HEK293 (cell line): ENCODE results near the gene AGO1.

Source experiments
- CTCF ChIP-seq: fragments of 450-650 bp; formaldehyde crosslinking; IDR thresholded peaks from 2 replicates; pipeline ENCODE4 v1.5.1; 2016; ENCODE audit warnings: missing biosample characterization, missing genetic modification characterization
- EGR2 ChIP-seq: fragments of 450-650 bp; formaldehyde crosslinking; IDR thresholded peaks from 2 replicates; pipeline ENCODE4 v1.5.1; 2016; ENCODE audit warnings: low read depth, missing biosample characterization, missing genetic modification characterization
- SP2 ChIP-seq: fragments of 450-650 bp; formaldehyde crosslinking; IDR thresholded peaks from 2 replicates; pipeline ENCODE4 v1.5.1; 2016; ENCODE audit warnings: missing biosample characterization, missing genetic modification characterization
- WT1 ChIP-seq: fragments of 450-650 bp; formaldehyde crosslinking; IDR thresholded peaks from 2 replicates; pipeline ENCODE4 v1.5.1; 2016; ENCODE audit warnings: missing biosample characterization, missing genetic modification characterization
- YY1 ChIP-seq: fragments of 450-650 bp; formaldehyde crosslinking; IDR thresholded peaks from 2 replicates; pipeline ENCODE4 v1.5.1; 2018; ENCODE audit warnings: missing biosample characterization, missing genetic modification characterization
- ZNF138 ChIP-seq: fragments of 450-650 bp; formaldehyde crosslinking; IDR thresholded peaks from 2 replicates; pipeline ENCODE4 v1.5.1; 2016; ENCODE audit warnings: missing biosample characterization, missing genetic modification characterization, borderline replicate concordance
- ZNF76 ChIP-seq: fragments of 450-650 bp; formaldehyde crosslinking; IDR thresholded peaks from 2 replicates; pipeline ENCODE4; 2016; ENCODE audit warnings: low read depth, missing biosample characterization, missing genetic modification characterization, borderline replicate concordance
- TF ChIP-seq, protein P1 (sequence below): fragments of 450-650 bp; formaldehyde crosslinking; IDR thresholded peaks from 2 replicates; pipeline ENCODE4 v1.5.1; 2017; ENCODE audit warnings: missing biosample characterization, missing genetic modification characterization

DNA sequence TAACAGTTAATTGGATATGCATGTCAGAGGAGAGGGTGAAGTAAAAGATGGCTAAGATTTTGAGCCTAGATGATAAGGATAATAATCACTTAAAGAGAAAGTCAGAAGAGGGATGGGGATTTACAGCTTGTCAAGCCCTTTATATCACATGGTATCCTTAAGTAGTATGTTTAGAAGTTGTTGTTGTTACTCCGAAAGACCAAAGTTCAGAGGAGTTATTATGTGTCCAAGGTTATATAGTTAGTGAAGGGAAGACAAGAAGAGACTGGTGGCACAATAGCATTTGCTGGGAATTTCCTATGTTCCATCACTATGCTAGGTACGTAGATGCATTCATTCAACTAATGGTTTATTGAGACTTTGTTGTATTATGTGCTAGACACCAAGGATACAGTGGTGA is 30.8 kb upstream of the AGO1 start:
- no peak for TF ChIP-seq ZNF76
- no peak for TF ChIP-seq CTCF
- TF ChIP-seq YY1 (tag by site-specific recombination) = no peak
- TF ChIP-seq, protein P1, sequence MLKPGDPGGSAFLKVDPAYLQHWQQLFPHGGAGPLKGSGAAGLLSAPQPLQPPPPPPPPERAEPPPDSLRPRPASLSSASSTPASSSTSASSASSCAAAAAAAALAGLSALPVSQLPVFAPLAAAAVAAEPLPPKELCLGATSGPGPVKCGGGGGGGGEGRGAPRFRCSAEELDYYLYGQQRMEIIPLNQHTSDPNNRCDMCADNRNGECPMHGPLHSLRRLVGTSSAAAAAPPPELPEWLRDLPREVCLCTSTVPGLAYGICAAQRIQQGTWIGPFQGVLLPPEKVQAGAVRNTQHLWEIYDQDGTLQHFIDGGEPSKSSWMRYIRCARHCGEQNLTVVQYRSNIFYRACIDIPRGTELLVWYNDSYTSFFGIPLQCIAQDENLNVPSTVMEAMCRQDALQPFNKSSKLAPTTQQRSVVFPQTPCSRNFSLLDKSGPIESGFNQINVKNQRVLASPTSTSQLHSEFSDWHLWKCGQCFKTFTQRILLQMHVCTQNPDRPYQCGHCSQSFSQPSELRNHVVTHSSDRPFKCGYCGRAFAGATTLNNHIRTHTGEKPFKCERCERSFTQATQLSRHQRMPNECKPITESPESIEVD (tag by site-specific recombination) = no peak
- no peak for TF ChIP-seq WT1 (tag by site-specific recombination)
- no peak for TF ChIP-seq EGR2 (tag by site-specific recombination)
- no peak for TF ChIP-seq ZNF138 (tag by site-specific recombination)
- TF ChIP-seq SP2 (tag by site-specific recombination) = no peak
